Pancreas (tissue), 10 donors: ENCODE data around the gene SRP68. TPM values are rescaled to one million over a fixed set of nuclear protein-coding genes. Genes with fewer than 3 reads are reported as not detected.

Experiments used
- ATAC-seq, 4 donors: fragments of 200-7000 bp; cut with Tn5 transposase; one replicate each; pipeline versions ENCODE4 v1.8.0 to v1.9.1; 2020; ENCODE audit warnings: mild to moderate bottlenecking in 4 of 4, moderate library complexity in 4 of 4
- DNase-seq, 6 donors: peaks; one replicate each; pipeline ENCODE4 v3.0.0-alpha.2; 2020
- FAIRE-seq: peaks from 2 replicates; lab custom pipeline; 2012; peaks lifted over from hg19 to GRCh38; lab: Jason Lieb, UNC
- H3K27ac ChIP-seq, 4 donors: fragments of 200-600 bp; sonication (generic); 1 replicate in 3 of 4; 2 replicates in 1 of 4; pipeline versions ENCODE4 v1.5.0 to v1.8.0; 2020
- H3K27me3 ChIP-seq, 4 donors: fragments of 200-600 bp; one replicate each; pipeline ENCODE4 v1.8.0; 2021
- H3K36me3 ChIP-seq, 3 donors: fragments of 200-600 bp; sonication (generic) in 1 of 3; one replicate each; pipeline versions ENCODE4 v1.5.0 to v1.8.0; 2020 to 2021
- H3K4me1 ChIP-seq, 3 donors: fragments of 200-600 bp; one replicate each; pipeline ENCODE4 v1.8.0; 2021
- H3K4me3 ChIP-seq, 4 donors: fragments of 200-600 bp; sonication (generic) in 2 of 4; one replicate each; pipeline versions ENCODE4 v1.5.0 to v1.8.0; 2020 to 2021
- H3K9me3 ChIP-seq, 4 donors: fragments of 200-600 bp; one replicate each; pipeline ENCODE4 v1.8.0; 2021
- WGBS, 2 donors: extraction: QIAGEN DNeasy Blood & Tissue Kit; methylation state at CpG; one replicate each; pipeline ENCODE4 v1.1.7; 2013; 5-methylcytosine and 5-hydroxymethylcytosine counted together
- intact Hi-C, 3 donors: fragments of 100-400 bp; cut with DNase I; formaldehyde crosslinking; loops; one replicate each; pipeline versions ENCODE4 v1.11.1 to v1.14.2; 2022
- polyA plus RNA-seq, 2 donors: library from polyadenylated mRNA; stranded (reverse); fragments of 200-250 nt; gene quantifications; one replicate each; pipeline ENCODE4 v1.2.3, GENCODE V29; 2013
- total RNA-seq, 6 donors: library from RNA; stranded (reverse); fragmentation: NEBNext Ultra II Directional in 4 of 6; extraction: Animal tissue kit (Norgen Biotek cat#: 25700) in 4 of 6; gene quantifications; one replicate each; pipeline versions ENCODE4 v1.2.1 to v1.2.4, GENCODE V29; 2021 to 2023
- TF ChIP-seq, protein P1 (sequence below), 4 donors: fragments of 200-600 bp; sonication (generic) in 3 of 4; IDR thresholded peaks; one replicate each; pipeline versions ENCODE4 v1.5.0 to v1.8.0; 2021; ENCODE audit warnings: antibody characterized with exemption in 4 of 4
- donor health status: healthy with polysubstance abuse.
- donor health status: DM: no; HTN: no; CAD: no; lungs with moderate emphysema.
- donor health status: DM: no; HTN: no; CAD: no.
- donor health status: control.
- donor health status: control.
- donor health status: Bipolar disorder and iron deficiency.
- donor health status: DM: yes; HTN: yes; CAD: no.
- donor health status: DM: no; HTN: no; CAD: no.
- donor health status: DM: no; HTN: no; CAD: no.
- donor health status: DM: yes; HTN: yes; CAD: no.

Gene SRP68
- total RNA-seq (10 to 100 TPM; 42.4 to 74.6 (median 55.3) TPM), polyA plus RNA-seq (10 to 100 TPM; 32.2 to 45.9 TPM)

DNA sequence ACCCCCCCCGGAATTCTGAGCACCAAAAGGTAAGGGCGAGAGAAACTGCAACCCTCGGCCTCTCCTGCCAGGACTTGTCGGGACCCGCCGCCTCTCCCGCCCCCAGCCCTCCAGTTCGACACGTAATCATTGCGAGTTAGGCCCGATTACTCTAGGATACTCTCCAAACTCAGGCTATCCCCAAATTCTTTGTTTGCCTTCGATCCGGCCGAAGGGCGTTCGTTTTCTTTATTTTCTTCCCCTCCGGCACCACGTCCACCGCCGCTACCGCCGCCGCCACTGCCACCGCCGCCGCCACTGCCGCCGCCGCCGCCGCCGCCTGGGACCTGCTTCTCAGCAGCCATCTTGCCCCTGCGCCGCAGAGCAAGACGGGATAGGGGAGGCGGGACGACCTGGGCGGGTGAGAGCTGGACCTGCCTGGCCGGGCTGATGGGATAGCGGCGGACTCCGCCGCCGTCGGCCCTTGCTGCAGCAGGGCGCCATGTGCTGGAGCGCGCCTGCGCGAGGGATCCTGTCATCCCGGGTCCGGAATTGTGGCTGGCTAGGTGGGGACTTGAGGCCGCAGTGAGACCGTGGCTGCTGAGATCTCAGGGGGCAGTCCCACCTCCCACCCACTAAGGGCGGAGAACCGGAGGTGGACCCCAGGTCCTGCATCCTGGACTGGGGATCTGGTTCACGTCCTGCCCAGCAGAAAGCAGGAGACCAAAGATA lies at the start of gene SRP68:
TSS of gene SRP68 (minus strand) at position 370 of the 711 bp plus-strand sequence. CDS start at position 344, 26 bp downstream.
- peak; percentile 89 to 98 (median 92) for DNase-seq
- peaks cover 0 to 29% (median 9%) of the 10 kb centered on the region in 4 donors for H3K27me3 ChIP-seq
- peaks cover 0 to 13% (median 6%) of the 10 kb centered on the region in 3 donors for H3K36me3 ChIP-seq
- no peak for FAIRE-seq
- 0% methylated on average over 41 to 57 of the region's 57 CpGs for WGBS, 2 donors
- ATAC-seq: peak; percentile 98 to 99 (median 99)
- H3K4me3 ChIP-seq: peak within 1 kb of the TSS; percentile 42 to 70 (median 60)
- intact Hi-C loops: no loop called here
- H3K9me3 ChIP-seq: no peaks in the 10 kb centered on the region
- H3K4me1 ChIP-seq: peaks cover 0 to 16% (median 0%) of the 10 kb centered on the region in 3 donors
- TF ChIP-seq, protein P1, sequence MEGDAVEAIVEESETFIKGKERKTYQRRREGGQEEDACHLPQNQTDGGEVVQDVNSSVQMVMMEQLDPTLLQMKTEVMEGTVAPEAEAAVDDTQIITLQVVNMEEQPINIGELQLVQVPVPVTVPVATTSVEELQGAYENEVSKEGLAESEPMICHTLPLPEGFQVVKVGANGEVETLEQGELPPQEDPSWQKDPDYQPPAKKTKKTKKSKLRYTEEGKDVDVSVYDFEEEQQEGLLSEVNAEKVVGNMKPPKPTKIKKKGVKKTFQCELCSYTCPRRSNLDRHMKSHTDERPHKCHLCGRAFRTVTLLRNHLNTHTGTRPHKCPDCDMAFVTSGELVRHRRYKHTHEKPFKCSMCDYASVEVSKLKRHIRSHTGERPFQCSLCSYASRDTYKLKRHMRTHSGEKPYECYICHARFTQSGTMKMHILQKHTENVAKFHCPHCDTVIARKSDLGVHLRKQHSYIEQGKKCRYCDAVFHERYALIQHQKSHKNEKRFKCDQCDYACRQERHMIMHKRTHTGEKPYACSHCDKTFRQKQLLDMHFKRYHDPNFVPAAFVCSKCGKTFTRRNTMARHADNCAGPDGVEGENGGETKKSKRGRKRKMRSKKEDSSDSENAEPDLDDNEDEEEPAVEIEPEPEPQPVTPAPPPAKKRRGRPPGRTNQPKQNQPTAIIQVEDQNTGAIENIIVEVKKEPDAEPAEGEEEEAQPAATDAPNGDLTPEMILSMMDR (IDR thresholded peaks at IDR 0.05): no peak
- H3K27ac ChIP-seq: peak within 1 kb of the TSS; percentile 32 to 51 (median 48)

DNA sequence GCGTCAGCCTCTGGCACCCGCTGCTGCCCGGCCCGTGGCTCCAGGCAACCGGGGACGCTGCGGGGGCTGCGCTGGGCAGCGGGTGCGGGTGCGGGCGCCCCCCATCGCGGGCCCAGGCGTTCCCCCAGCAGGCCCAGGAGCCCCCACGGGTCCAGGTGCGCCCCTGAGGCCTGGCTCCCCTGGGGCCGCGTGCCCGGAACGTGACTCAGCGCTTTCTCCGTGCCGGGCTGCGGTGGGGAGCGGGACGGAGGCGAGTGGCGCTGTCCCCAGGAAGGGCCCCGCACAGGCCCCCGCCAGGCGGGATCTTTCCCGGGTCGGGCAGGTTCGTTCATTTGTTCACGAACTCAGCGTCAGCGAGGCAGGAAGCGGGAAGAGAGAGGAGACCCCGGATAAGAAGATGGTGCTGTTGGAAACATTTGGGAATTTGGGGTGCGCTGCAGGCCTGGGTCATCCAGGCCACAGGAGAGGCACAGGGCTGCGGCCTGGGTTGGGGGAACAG lies 49.7 kb upstream of the SRP68 start:
- Histone ChIP-seq H3K27ac (no peak overlapping the region), H3K36me3 (no peaks in the 10 kb centered on the region), H3K9me3 (no peaks in the 10 kb centered on the region), H3K4me3 (peak overlapping the region in 2 of 4 donors; percentile 28 to 39), H3K4me1 (peaks cover 0 to 4% (median 0%) of the 10 kb centered on the region in 3 donors), H3K27me3 (no peaks in the 10 kb centered on the region)
- FAIRE-seq (no peak), DNase-seq (peak in 1 of 6 donors; percentile 75), ATAC-seq (peak; percentile 46 to 60 (median 55))
- WGBS, 2 donors: 42 to 47% methylated on average over 41 to 42 of the region's 42 CpGs
- TF ChIP-seq, protein P1 (IDR thresholded peaks at IDR 0.05): no peak
- intact Hi-C loops: loop anchor here in 2 of 3 donors (5.0 kb wide), 2 partner anchors 155 to 160 kb away; no protein-coding TSS in a partner anchor

DNA sequence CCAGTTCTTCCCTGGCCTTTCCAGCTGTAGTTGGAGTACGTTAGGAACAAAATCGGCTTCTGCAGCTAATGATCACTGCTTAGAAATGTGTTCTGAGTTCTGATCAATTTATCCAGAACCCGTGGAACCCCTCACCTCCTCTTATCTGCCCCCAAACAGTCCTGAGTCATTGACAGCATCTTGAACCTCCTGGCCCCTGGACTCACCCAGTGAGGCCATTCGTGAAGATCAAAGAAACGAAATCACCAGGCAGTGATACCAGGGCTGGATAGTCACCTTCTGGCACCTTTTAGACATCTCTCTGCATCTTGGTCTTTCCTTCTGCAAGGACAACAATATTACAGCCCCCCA lies 48.3 kb upstream of the SRP68 start:
- ATAC-seq: no peak
- intact Hi-C loops: loop anchor here in 2 of 3 donors (5.0 kb wide), 2 partner anchors 157 to 162 kb away; no protein-coding TSS in a partner anchor
- TF ChIP-seq, protein P1 (IDR thresholded peaks at IDR 0.05): no peak
- no peak for DNase-seq
- no peaks in the 10 kb centered on the region for H3K9me3 ChIP-seq
- peaks cover 0 to 4% (median 0%) of the 10 kb centered on the region in 3 donors for H3K4me1 ChIP-seq
- H3K4me3 ChIP-seq: no peak overlapping the region
- FAIRE-seq: no peak
- no peaks in the 10 kb centered on the region for H3K27me3 ChIP-seq
- H3K36me3 ChIP-seq: no peaks in the 10 kb centered on the region
- 79 to 85% methylated on average over 5 of the region's 5 CpGs for WGBS, 2 donors
- H3K27ac ChIP-seq: no peak overlapping the region

DNA sequence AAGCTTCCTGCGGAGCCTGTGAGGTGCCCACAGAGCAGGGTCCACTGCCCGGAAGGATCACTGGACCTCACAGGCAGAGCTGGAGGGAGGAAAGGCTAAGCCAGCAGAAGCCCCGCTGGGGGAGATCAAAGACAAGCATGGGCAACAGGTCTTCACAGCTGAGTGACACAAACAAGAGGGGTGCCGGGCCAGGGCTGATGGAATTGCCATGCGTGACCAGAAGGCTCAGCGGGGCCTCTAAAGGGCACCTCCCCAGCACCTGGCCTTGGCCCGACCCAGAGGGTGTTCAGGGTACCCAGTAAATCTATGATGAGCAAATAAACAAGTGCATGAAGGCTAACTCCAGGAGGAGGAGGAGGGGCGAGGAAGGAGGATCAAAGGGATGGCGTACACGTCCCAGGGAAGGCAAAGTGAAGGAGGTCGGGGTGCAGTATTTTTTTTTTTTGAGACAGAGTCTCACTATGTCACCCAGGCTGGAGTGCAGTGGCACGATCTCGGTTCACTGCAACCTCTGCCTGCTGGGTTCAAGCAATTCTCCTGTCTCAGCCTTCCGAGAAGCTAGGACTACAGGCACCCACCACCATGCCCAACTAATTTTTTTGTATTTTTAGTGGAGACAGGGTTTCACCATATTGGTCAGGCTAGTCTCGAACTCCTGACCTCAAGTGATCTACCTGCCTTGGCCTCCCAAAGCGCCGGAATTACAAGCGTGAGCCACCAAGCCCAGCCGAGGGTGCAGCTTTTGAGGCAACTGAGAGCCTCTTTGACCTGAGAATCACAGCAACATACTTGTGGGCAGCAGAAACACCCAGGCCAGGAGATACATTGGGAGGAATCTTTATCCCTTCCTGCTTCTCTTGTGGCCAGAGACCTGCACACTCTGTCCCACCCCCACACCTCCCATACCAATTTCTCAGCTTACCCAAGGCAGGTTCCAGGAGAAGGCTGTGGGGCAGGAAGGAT lies 47.4 kb upstream of the SRP68 start:
- peaks cover 0 to 4% (median 0%) of the 10 kb centered on the region in 3 donors for H3K4me1 ChIP-seq
- 77 to 79% methylated on average over 19 of the region's 19 CpGs for WGBS, 2 donors
- FAIRE-seq (no peak), ATAC-seq (no peak), DNase-seq (peak in 1 of 6 donors; percentile 52)
- TF ChIP-seq, protein P1 (IDR thresholded peaks at IDR 0.05): no peak
- intact Hi-C loops: loop anchor here in 2 of 3 donors (5.0 kb wide), 3 partner anchors 33 to 163 kb away; no protein-coding TSS in a partner anchor
- H3K36me3 ChIP-seq: no peaks in the 10 kb centered on the region
- H3K27ac ChIP-seq: no peak overlapping the region
- H3K4me3 ChIP-seq: no peak overlapping the region
- no peaks in the 10 kb centered on the region for H3K27me3 ChIP-seq
- no peaks in the 10 kb centered on the region for H3K9me3 ChIP-seq
